Uterus (tissue), 2 donors: ENCODE data around the gene GASK1A.

Source experiments
- POLR2A ChIP-seq, 2 donors: fragments of 450-650 bp; IDR thresholded peaks; one replicate each; pipeline ENCODE4 v1.6.1; 2016; ENCODE audit warnings: antibody characterized with exemption in 2 of 2, mild to moderate bottlenecking in 1 of 2, moderate library complexity in 1 of 2
- TF ChIP-seq, protein P1 (sequence below), 4 experiments: fragments of 200-600 bp in 2 of 4; fragments of 450-650 bp in 2 of 4; sonication (generic) in 2 of 4; IDR thresholded peaks; one replicate each; pipeline ENCODE4 v1.5.1; 2016 to 2019; ENCODE audit warnings: antibody characterized with exemption in 4 of 4, mild to moderate bottlenecking in 2 of 4, moderate library complexity in 1 of 4

GRCh38 chr3:43080726-43081568 lies 101.8 kb downstream of the GASK1A start:
- TF ChIP-seq, protein P1, sequence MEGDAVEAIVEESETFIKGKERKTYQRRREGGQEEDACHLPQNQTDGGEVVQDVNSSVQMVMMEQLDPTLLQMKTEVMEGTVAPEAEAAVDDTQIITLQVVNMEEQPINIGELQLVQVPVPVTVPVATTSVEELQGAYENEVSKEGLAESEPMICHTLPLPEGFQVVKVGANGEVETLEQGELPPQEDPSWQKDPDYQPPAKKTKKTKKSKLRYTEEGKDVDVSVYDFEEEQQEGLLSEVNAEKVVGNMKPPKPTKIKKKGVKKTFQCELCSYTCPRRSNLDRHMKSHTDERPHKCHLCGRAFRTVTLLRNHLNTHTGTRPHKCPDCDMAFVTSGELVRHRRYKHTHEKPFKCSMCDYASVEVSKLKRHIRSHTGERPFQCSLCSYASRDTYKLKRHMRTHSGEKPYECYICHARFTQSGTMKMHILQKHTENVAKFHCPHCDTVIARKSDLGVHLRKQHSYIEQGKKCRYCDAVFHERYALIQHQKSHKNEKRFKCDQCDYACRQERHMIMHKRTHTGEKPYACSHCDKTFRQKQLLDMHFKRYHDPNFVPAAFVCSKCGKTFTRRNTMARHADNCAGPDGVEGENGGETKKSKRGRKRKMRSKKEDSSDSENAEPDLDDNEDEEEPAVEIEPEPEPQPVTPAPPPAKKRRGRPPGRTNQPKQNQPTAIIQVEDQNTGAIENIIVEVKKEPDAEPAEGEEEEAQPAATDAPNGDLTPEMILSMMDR (IDR thresholded peaks at IDR 0.05): no peak
- no peak for TF ChIP-seq POLR2A (IDR thresholded peaks at IDR 0.05)
